Measurements from ENCODE around the gene CDC42BPB.
A peak's percentile ranks its signal among the peaks of the same experiment; 100 is the strongest.

The CDC42BPB gene

GRCh38 chr14:103091041-103091882 is 33.9 kb upstream of the CDC42BPB start:
- Histone ChIP-seq H3K36me3 (replicated peaks; ENCODE audit: low read depth, low read length) (no peaks in the 10 kb centered on the region), H3K9me3 (ENCODE audit: insufficient read depth, low read length) (no peaks in the 10 kb centered on the region), H4K20me1 (ENCODE audit: insufficient read depth, low read length) (no peaks in the 10 kb centered on the region), H3K4me2 (ENCODE audit: low read length) (peak overlapping the region; percentile 83), H3K79me2 (ENCODE audit: low read length) (no peaks in the 10 kb centered on the region), H3K4me1 (ENCODE audit: low read length) (peaks cover 14% of the 10 kb centered on the region), H3K9ac (ENCODE audit: low read length) (peak overlapping the region; percentile 68), H3K27ac (ENCODE audit: low read length) (no peak overlapping the region), H3K27me3 (ENCODE audit: low read depth, low read length) (no peaks in the 10 kb centered on the region), H3K4me3 (ENCODE audit: low read length) (peak overlapping the region; percentile 81), H2AFZ (ENCODE audit: low read depth, low read length) (peak overlapping the region; percentile 84)
- peak; percentile 58 for TF ChIP-seq CTCF (IDR thresholded peaks at IDR 0.05; ENCODE audit: low read depth, low read length)
- TF ChIP-seq EZH2phosphoT487 (IDR thresholded peaks at IDR 0.05; ENCODE audit: low read depth), result no peak

GRCh38 chr14:103090481-103091020 is 33.2 kb upstream of the CDC42BPB start:
- Histone ChIP-seq H3K27ac (ENCODE audit: low read length) (no peak overlapping the region), H3K27me3 (ENCODE audit: low read depth, low read length) (no peaks in the 10 kb centered on the region), H3K4me3 (ENCODE audit: low read length) (peak overlapping the region; percentile 81; the same call in 1 of the 2 replicates), H3K79me2 (ENCODE audit: low read length) (no peaks in the 10 kb centered on the region), H3K4me2 (ENCODE audit: low read length) (peak overlapping the region; percentile 83), H3K9me3 (ENCODE audit: insufficient read depth, low read length) (no peaks in the 10 kb centered on the region), H2AFZ (ENCODE audit: low read depth, low read length) (peak overlapping the region; percentile 84; the same call in 1 of the 2 replicates), H4K20me1 (ENCODE audit: insufficient read depth, low read length) (no peaks in the 10 kb centered on the region), H3K9ac (ENCODE audit: low read length) (no peak overlapping the region), H3K36me3 (replicated peaks; ENCODE audit: low read depth, low read length) (no peaks in the 10 kb centered on the region), H3K4me1 (ENCODE audit: low read length) (peaks cover 14% of the 10 kb centered on the region)
- no peak for TF ChIP-seq EZH2phosphoT487 (IDR thresholded peaks at IDR 0.05; ENCODE audit: low read depth)
- no peak for TF ChIP-seq CTCF (IDR thresholded peaks at IDR 0.05; ENCODE audit: low read depth, low read length)

- Histone ChIP-seq H3K36me3 (replicated peaks; ENCODE audit: low read depth, low read length) (no peaks in the 10 kb centered on the region), H4K20me1 (ENCODE audit: insufficient read depth, low read length) (no peaks in the 10 kb centered on the region), H3K79me2 (ENCODE audit: low read length) (no peaks in the 10 kb centered on the region), H3K4me3 (ENCODE audit: low read length) (no peak overlapping the region), H3K4me2 (ENCODE audit: low read length) (no peak overlapping the region), H3K27me3 (ENCODE audit: low read depth, low read length) (no peaks in the 10 kb centered on the region), H3K4me1 (ENCODE audit: low read length) (peaks cover 14% of the 10 kb centered on the region), H3K9me3 (ENCODE audit: insufficient read depth, low read length) (no peaks in the 10 kb centered on the region), H3K27ac (ENCODE audit: low read length) (no peak overlapping the region), H2AFZ (ENCODE audit: low read depth, low read length) (no peak overlapping the region), H3K9ac (ENCODE audit: low read length) (no peak overlapping the region)
- TF ChIP-seq CTCF (IDR thresholded peaks at IDR 0.05; ENCODE audit: low read depth, low read length), result no peak
- no peak for TF ChIP-seq EZH2phosphoT487 (IDR thresholded peaks at IDR 0.05; ENCODE audit: low read depth)
Measured at GRCh38 chr14:103089386-103090335, 32.3 kb upstream of the CDC42BPB start.

Measured in OCI-LY3 (cell line).